Neuron (in vitro differentiated cells): Measurements from ENCODE around the gene TNFRSF1B.
"Not testable (repeated sequence)": the region's sequence is repeated elsewhere in the genome, so short reads cannot be mapped to it uniquely, and the experiment has no call there.

ENCODE experiments used
- H2AFZ ChIP-seq: one replicate; pipeline ENCODE4 v1.6.1; 2013; ENCODE audit warnings: low read depth, mild to moderate bottlenecking, inconsistent platforms, low read length, moderate library complexity
- H3K27me3 ChIP-seq: one replicate; pipeline ENCODE4 v1.6.1; 2013; ENCODE audit warnings: low read length; ENCODE audit not compliant: insufficient read depth
- H3K36me3 ChIP-seq: one replicate; pipeline ENCODE4 v1.6.1; 2013; ENCODE audit warnings: low read length; ENCODE audit not compliant: insufficient read depth
- H3K4me1 ChIP-seq: one replicate; pipeline ENCODE4 v1.6.1; 2013; ENCODE audit warnings: low read length; ENCODE audit not compliant: insufficient read depth
- H3K4me3 ChIP-seq: 2 replicates; pipeline ENCODE4 v1.5.1; 2013; ENCODE audit warnings: mild to moderate bottlenecking, low read length, moderate library complexity
- H3K9me3 ChIP-seq: one replicate; pipeline ENCODE4 v1.6.1; 2013; ENCODE audit warnings: low read length

TNFRSF1B gene

GRCh38 chr1:12204140-12204539 lies 37.3 kb downstream of the TNFRSF1B start:
- H3K27me3 ChIP-seq: no peaks in the 10 kb centered on the region
- peaks cover 29% of the 10 kb centered on the region for H3K4me1 ChIP-seq
- H2AFZ ChIP-seq: no peak overlapping the region
- H3K4me3 ChIP-seq: no peak overlapping the region
- H3K9me3 ChIP-seq: no peaks in the 10 kb centered on the region
- H3K36me3 ChIP-seq: no peaks in the 10 kb centered on the region

GRCh38 chr1:12204754-12205658 lies 38.2 kb downstream of the TNFRSF1B start:
- peaks cover 2% of the 10 kb centered on the region for H3K27me3 ChIP-seq
- H3K9me3 ChIP-seq: no peaks in the 10 kb centered on the region
- H3K36me3 ChIP-seq: no peaks in the 10 kb centered on the region
- H2AFZ ChIP-seq: no peak overlapping the region
- H3K4me1 ChIP-seq: peaks cover 20% of the 10 kb centered on the region
- H3K4me3 ChIP-seq: no peak overlapping the region

- Histone ChIP-seq H3K27me3 (peaks cover 2% of the 10 kb centered on the region), H2AFZ (no peak overlapping the region), H3K4me1 (peaks cover 10% of the 10 kb centered on the region), H3K36me3 (no peaks in the 10 kb centered on the region), H3K9me3 (no peaks in the 10 kb centered on the region), H3K4me3 (no peak overlapping the region)
Observed at GRCh38 chr1:12206238-12206637, 39.4 kb downstream of the TNFRSF1B start.

GRCh38 chr1:12206792-12207424 lies 40.1 kb downstream of the TNFRSF1B start:
- Histone ChIP-seq H3K27me3 (peaks cover 2% of the 10 kb centered on the region), H2AFZ (no peak overlapping the region), H3K36me3 (no peaks in the 10 kb centered on the region), H3K4me1 (peaks cover 10% of the 10 kb centered on the region), H3K9me3 (no peaks in the 10 kb centered on the region), H3K4me3 (no peak overlapping the region)

- Histone ChIP-seq H3K27me3 (peaks cover 2% of the 10 kb centered on the region), H3K4me1 (peaks cover 10% of the 10 kb centered on the region), H3K4me3 (no peak overlapping the region), H3K9me3 (no peaks in the 10 kb centered on the region), H3K36me3 (no peaks in the 10 kb centered on the region), H2AFZ (no peak overlapping the region)
Observed at GRCh38 chr1:12208271-12208670, 41.5 kb downstream of the TNFRSF1B start.

GRCh38 chr1:12208764-12209494 lies 42.1 kb downstream of the TNFRSF1B start:
- Histone ChIP-seq H3K9me3 (no peaks in the 10 kb centered on the region), H3K4me1 (peaks cover 10% of the 10 kb centered on the region), H3K36me3 (no peaks in the 10 kb centered on the region), H3K4me3 (no peak overlapping the region), H3K27me3 (peaks cover 2% of the 10 kb centered on the region), H2AFZ (no peak overlapping the region)

GRCh38 chr1:12209495-12209832 lies 42.7 kb downstream of the TNFRSF1B start:
- H3K4me1 ChIP-seq: peaks cover 10% of the 10 kb centered on the region
- no peaks in the 10 kb centered on the region for H3K9me3 ChIP-seq
- H2AFZ ChIP-seq: no peak overlapping the region
- peaks cover 2% of the 10 kb centered on the region for H3K27me3 ChIP-seq
- H3K4me3 ChIP-seq: no peak overlapping the region
- H3K36me3 ChIP-seq: no peaks in the 10 kb centered on the region

- Histone ChIP-seq H3K36me3 (no peaks in the 10 kb centered on the region), H3K4me3 (no peak overlapping the region), H3K9me3 (peaks cover 5% of the 10 kb centered on the region), H3K27me3 (no peaks in the 10 kb centered on the region), H2AFZ (no peak overlapping the region), H3K4me1 (no peaks in the 10 kb centered on the region)
Observed at GRCh38 chr1:12215118-12215961, 48.5 kb downstream of the TNFRSF1B start.

- Histone ChIP-seq H3K4me3 (no peak overlapping the region), H3K36me3 (no peaks in the 10 kb centered on the region), H3K27me3 (no peaks in the 10 kb centered on the region), H3K9me3 (peaks cover 8% of the 10 kb centered on the region), H3K4me1 (no peaks in the 10 kb centered on the region), H2AFZ (no peak overlapping the region)
Observed at GRCh38 chr1:12219800-12220199, 53.0 kb downstream of the TNFRSF1B start.

- Histone ChIP-seq H3K36me3 (no peaks in the 10 kb centered on the region), H3K27me3 (no peaks in the 10 kb centered on the region), H3K9me3 (peaks cover 3% of the 10 kb centered on the region), H2AFZ (no peak overlapping the region), H3K4me1 (no peaks in the 10 kb centered on the region), H3K4me3 (no peak overlapping the region)
Observed at GRCh38 chr1:12220890-12221289, 54.1 kb downstream of the TNFRSF1B start.

GRCh38 chr1:12222700-12223099 lies 55.9 kb downstream of the TNFRSF1B start:
- H2AFZ ChIP-seq, H3K4me3 ChIP-seq, H3K36me3 ChIP-seq, H3K27me3 ChIP-seq, H3K9me3 ChIP-seq, H3K4me1 ChIP-seq: not testable (repeated sequence)

GRCh38 chr1:12224092-12224491 lies 57.3 kb downstream of the TNFRSF1B start:
- not testable (repeated sequence) for H3K27me3 ChIP-seq, H3K4me3 ChIP-seq, H3K4me1 ChIP-seq, H3K9me3 ChIP-seq, H3K36me3 ChIP-seq, H2AFZ ChIP-seq
